AG08395 (cell line): Measurements from ENCODE around the gene CAMTA1.
"Not testable (repeated sequence)": the region's sequence is repeated elsewhere in the genome, so short reads cannot be mapped to it uniquely, and the experiment has no call there.

Experiments
- DNase-seq: peaks from one replicate; pipeline ENCODE4 v3.0.0; 2012; ENCODE audit warnings: mixed read lengths, low spot score

The CAMTA1 gene

GRCh38 chr1:7313826-7314225, 528.6 kb downstream of the CAMTA1 start:
- DNase-seq, result no peak

GRCh38 chr1:7315316-7315715, 530.1 kb downstream of the CAMTA1 start:
- peak; percentile 28 for DNase-seq

GRCh38 chr1:7315946-7316345, 530.7 kb downstream of the CAMTA1 start:
- no peak for DNase-seq

GRCh38 chr1:7317888-7318287, 532.6 kb downstream of the CAMTA1 start:
- DNase-seq, result no peak

GRCh38 chr1:7319196-7319595, 533.9 kb downstream of the CAMTA1 start:
- DNase-seq, result no peak

GRCh38 chr1:7320661-7321060, 535.4 kb downstream of the CAMTA1 start:
- DNase-seq, result no peak

- DNase-seq, result no peak
Measured at GRCh38 chr1:7322283-7322785, 537.1 kb downstream of the CAMTA1 start.

- no peak for DNase-seq
Measured at GRCh38 chr1:7322912-7323311, 537.7 kb downstream of the CAMTA1 start.

GRCh38 chr1:7325254-7325653, 540.0 kb downstream of the CAMTA1 start:
- DNase-seq, result no peak

GRCh38 chr1:7326366-7326765, 541.1 kb downstream of the CAMTA1 start:
- no peak for DNase-seq

- no peak for DNase-seq
Measured at GRCh38 chr1:7327849-7328248, 542.6 kb downstream of the CAMTA1 start.

- no peak for DNase-seq
Measured at GRCh38 chr1:7329868-7330615, 544.8 kb downstream of the CAMTA1 start.

GRCh38 chr1:7330726-7331125, 545.5 kb downstream of the CAMTA1 start:
- not testable (repeated sequence) for DNase-seq

GRCh38 chr1:7331926-7332535, 546.8 kb downstream of the CAMTA1 start:
- DNase-seq, result no peak

GRCh38 chr1:7333094-7333493, 547.8 kb downstream of the CAMTA1 start:
- DNase-seq, result no peak

- DNase-seq, result no peak
Measured at GRCh38 chr1:7333620-7334019, 548.4 kb downstream of the CAMTA1 start.

- peak; percentile 50 for DNase-seq
Measured at GRCh38 chr1:7334475-7335035, 549.3 kb downstream of the CAMTA1 start.

GRCh38 chr1:7335224-7335879, 550.1 kb downstream of the CAMTA1 start:
- DNase-seq, result no peak

- no peak for DNase-seq
Measured at GRCh38 chr1:7338439-7338838, 553.2 kb downstream of the CAMTA1 start.

- no peak for DNase-seq
Measured at GRCh38 chr1:7339014-7339413, 553.8 kb downstream of the CAMTA1 start.

GRCh38 chr1:7339953-7340352, 554.7 kb downstream of the CAMTA1 start:
- no peak for DNase-seq

GRCh38 chr1:7341145-7341905, 556.1 kb downstream of the CAMTA1 start:
- DNase-seq, result no peak
